Osteoblast (primary cell): ENCODE measurements around the gene SPNS3. TPM values are rescaled to one million over a fixed set of nuclear protein-coding genes. Genes with fewer than 3 reads are reported as not detected.

Source experiments
- DNase-seq: peaks from one replicate; pipeline ENCODE4 v3.0.0; 2011; ENCODE audit warnings: low spot score, mixed read lengths; ENCODE audit not compliant: insufficient read length; ENCODE audit errors: missing footprints
- H2AFZ ChIP-seq: 2 replicates; pipeline ENCODE4 v1.6.0; 2011; ENCODE audit warnings: mild to moderate bottlenecking, low read length
- H3K27ac ChIP-seq: 2 replicates; pipeline ENCODE4 v1.5.1; 2011; ENCODE audit warnings: mild to moderate bottlenecking, low read depth, low read length, moderate library complexity
- H3K27me3 ChIP-seq: 2 replicates; pipeline ENCODE4 v1.6.0; 2012; ENCODE audit warnings: mild to moderate bottlenecking, control low read depth, inconsistent platforms, low read length, moderate library complexity; ENCODE audit not compliant: insufficient read depth
- H3K36me3 ChIP-seq: 2 replicates; pipeline ENCODE4 v1.5.1; 2011; ENCODE audit warnings: mild to moderate bottlenecking, low read length, control low read depth, moderate library complexity; ENCODE audit not compliant: insufficient read depth
- H3K4me1 ChIP-seq: 2 replicates; pipeline ENCODE4 v1.5.1; 2011; ENCODE audit warnings: mild to moderate bottlenecking, low read length, control low read depth, moderate library complexity; ENCODE audit not compliant: insufficient read depth
- H3K4me2 ChIP-seq: 2 replicates; pipeline ENCODE4 v1.6.0; 2011; ENCODE audit warnings: mild to moderate bottlenecking, low read length; ENCODE audit not compliant: insufficient read depth
- H3K4me3 ChIP-seq: fragments of 200-600 bp; sonication (generic); 3 replicates; pipeline ENCODE4 v1.5.1; 2012; ENCODE audit warnings: mild to moderate bottlenecking, low read length, inconsistent platforms; ENCODE audit not compliant: insufficient read depth
- H3K79me2 ChIP-seq: 2 replicates; pipeline ENCODE4 v1.6.0; 2012; ENCODE audit warnings: mild to moderate bottlenecking, low read length, control low read depth, inconsistent platforms; ENCODE audit not compliant: insufficient read depth
- H3K9me3 ChIP-seq: 2 replicates; pipeline ENCODE4 v1.5.1; 2011; ENCODE audit warnings: low read depth, low read length, control low read depth
- H4K20me1 ChIP-seq: 2 replicates; pipeline ENCODE4 v1.6.0; 2012; ENCODE audit warnings: mild to moderate bottlenecking, low read length, control low read depth; ENCODE audit not compliant: insufficient read depth
- total RNA-seq: library from RNA; depleted of rRNA; stranded (reverse); fragments of >200 nt; gene quantifications from 2 replicates; pipeline ENCODE4 v1.2.3, GENCODE V29; 2012
- TF ChIP-seq, protein P1 (sequence below): IDR thresholded peaks from 2 replicates; pipeline ENCODE4 v1.5.1; 2011; ENCODE audit warnings: mild to moderate bottlenecking, low read depth, low read length, moderate library complexity; ENCODE audit errors: extremely low read depth

SPNS3 gene
- total RNA-seq, 1 donor, result not detected

DNA sequence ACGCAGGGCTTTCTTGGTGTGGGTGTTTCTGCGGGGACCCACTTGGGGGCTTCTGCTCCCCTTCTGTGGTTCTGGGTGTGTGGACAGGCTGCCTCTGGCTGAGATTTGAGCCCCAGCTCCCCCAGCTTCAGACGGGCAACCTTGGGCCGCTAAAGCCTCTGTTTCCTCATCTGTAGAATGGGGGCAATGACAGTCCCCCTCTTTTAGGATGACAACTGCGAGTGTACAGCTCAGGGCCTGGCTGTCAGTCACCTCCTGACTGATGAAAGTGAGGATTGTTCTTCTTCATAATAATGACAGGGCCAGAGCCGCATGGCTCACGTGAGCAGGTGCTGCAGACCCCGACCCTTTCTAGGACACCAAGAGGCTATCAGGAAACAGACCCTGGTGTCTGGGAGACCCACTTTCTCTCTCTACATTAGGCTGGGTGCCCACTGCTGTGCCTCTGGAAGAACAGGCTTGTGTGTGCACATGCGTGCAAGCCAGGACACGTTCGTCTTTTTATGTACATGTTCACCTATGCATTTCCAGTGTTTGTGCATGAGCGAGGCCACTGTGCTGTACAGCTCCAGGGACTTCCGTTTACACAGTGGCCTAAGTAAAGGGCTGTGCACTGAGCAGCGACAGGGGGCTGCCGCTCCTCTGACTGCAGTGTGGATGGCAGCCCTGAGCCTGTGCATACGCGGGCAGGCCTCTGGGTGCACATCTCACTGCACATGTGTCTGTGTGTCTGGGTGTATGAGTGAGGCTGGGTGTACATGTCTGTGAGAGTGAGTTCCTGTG, 4.6 kb downstream of the SPNS3 start:
- no peak for DNase-seq
- no peaks in the 10 kb centered on the region for H4K20me1 ChIP-seq
- H3K4me2 ChIP-seq, result no peak overlapping the region
- no peak overlapping the region for H2AFZ ChIP-seq
- H3K36me3 ChIP-seq, result no peaks in the 10 kb centered on the region
- H3K27me3 ChIP-seq, result peaks cover 25% of the 10 kb centered on the region
- no peak overlapping the region for H3K4me3 ChIP-seq
- TF ChIP-seq, protein P1, sequence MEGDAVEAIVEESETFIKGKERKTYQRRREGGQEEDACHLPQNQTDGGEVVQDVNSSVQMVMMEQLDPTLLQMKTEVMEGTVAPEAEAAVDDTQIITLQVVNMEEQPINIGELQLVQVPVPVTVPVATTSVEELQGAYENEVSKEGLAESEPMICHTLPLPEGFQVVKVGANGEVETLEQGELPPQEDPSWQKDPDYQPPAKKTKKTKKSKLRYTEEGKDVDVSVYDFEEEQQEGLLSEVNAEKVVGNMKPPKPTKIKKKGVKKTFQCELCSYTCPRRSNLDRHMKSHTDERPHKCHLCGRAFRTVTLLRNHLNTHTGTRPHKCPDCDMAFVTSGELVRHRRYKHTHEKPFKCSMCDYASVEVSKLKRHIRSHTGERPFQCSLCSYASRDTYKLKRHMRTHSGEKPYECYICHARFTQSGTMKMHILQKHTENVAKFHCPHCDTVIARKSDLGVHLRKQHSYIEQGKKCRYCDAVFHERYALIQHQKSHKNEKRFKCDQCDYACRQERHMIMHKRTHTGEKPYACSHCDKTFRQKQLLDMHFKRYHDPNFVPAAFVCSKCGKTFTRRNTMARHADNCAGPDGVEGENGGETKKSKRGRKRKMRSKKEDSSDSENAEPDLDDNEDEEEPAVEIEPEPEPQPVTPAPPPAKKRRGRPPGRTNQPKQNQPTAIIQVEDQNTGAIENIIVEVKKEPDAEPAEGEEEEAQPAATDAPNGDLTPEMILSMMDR, result no peak
- H3K4me1 ChIP-seq, result no peaks in the 10 kb centered on the region
- H3K9me3 ChIP-seq, result no peaks in the 10 kb centered on the region
- H3K27ac ChIP-seq, result no peak overlapping the region
- no peaks in the 10 kb centered on the region for H3K79me2 ChIP-seq

DNA sequence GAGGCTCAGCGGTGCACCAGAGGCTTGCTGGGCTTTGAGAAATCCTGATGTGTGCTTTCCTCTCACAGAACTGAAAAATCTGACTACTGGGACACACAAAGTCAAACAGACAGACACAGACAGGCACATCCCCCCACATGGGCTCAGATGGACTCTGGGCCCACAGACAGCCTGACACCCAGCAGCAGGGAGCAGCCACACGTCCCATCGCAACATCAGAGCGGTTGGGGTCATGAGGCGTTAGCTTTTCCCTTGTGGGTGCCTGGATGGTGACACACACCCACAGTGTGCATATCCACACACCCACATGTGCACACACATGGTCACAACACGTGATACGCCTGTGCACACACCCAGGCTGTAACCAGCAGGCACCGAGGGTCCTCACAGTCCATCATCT, 6.3 kb downstream of the SPNS3 start:
- H3K79me2 ChIP-seq, result no peaks in the 10 kb centered on the region
- no peaks in the 10 kb centered on the region for H3K9me3 ChIP-seq
- no peak overlapping the region for H3K4me2 ChIP-seq
- no peaks in the 10 kb centered on the region for H3K36me3 ChIP-seq
- no peak overlapping the region for H2AFZ ChIP-seq
- no peaks in the 10 kb centered on the region for H3K4me1 ChIP-seq
- no peak for DNase-seq
- no peak overlapping the region for H3K4me3 ChIP-seq
- TF ChIP-seq, protein P1, result no peak
- peaks cover 25% of the 10 kb centered on the region for H3K27me3 ChIP-seq
- no peak overlapping the region for H3K27ac ChIP-seq
- H4K20me1 ChIP-seq, result peaks cover 3% of the 10 kb centered on the region

DNA sequence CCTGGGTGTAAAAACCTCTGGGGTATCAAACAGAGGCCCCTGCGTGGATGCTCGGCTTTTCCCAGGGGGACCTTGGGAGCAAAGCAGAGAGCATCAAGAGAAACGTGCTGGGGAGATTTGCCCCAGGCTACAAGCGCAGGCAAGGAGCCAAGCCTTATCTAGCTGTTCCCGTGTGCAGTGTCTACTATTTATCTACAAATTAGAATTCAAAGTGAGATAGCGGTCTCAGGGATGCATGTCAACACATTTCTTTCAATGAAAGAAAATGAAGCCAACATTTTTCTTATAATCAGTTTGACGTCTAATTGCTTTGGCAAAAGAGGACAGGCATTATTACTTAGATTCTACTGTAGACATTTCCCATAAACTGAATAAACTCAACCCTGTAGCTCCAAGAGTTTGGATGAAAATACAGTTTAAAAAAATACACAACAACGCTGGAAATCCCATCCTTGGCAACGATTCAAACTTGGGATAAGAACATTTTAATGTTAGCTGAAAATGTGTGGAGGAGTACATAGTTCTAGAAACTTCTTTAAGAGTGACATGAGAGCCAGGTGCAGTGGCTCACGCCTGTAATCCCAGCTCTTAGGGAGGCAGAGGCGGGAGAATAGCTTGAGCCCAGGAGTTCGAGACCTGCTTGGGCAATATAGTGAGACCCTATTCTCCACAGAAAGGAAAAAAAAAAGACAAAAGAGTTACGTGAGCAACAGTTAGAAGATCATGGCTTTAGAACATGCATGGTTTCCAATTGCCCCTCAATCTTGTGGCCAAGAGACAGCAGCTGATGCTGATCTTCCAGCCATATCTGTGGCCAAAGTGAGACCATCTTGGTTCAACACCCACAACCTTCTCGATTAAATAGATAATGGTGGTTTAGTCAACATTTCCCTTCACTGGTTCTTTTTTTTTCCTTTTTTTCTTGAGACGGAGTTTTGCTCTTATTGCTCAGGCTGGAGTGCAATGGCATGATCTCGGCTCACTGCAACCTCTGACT, 7.2 kb downstream of the SPNS3 start:
- H3K36me3 ChIP-seq, result no peaks in the 10 kb centered on the region
- no peak overlapping the region for H3K27ac ChIP-seq
- no peak overlapping the region for H3K4me3 ChIP-seq
- H3K4me2 ChIP-seq, result no peak overlapping the region
- H4K20me1 ChIP-seq, result peaks cover 3% of the 10 kb centered on the region
- no peak for DNase-seq
- H3K79me2 ChIP-seq, result no peaks in the 10 kb centered on the region
- TF ChIP-seq, protein P1, result no peak
- no peak overlapping the region for H2AFZ ChIP-seq
- no peaks in the 10 kb centered on the region for H3K4me1 ChIP-seq
- no peaks in the 10 kb centered on the region for H3K9me3 ChIP-seq
- peaks cover 23% of the 10 kb centered on the region for H3K27me3 ChIP-seq

DNA sequence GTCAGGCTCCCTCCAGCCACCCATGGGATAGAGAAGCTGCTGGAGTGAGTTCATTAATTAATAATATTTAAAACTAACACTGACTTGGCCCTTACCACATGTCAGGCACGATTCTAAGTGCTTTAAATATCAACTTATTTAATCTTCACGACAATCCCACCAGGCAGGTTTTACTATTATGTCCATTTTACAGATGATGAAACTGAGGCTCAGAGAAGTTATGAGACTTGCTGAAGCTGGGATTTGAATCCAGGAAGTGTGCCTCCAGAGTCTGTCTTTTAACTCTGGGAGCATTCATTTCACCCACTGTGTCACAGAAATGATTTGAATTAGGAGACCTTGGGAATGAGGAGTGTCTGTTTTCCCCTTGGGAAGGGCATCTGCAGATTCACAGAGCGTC, 8.8 kb downstream of the SPNS3 start:
- H3K27me3 ChIP-seq, result peaks cover 21% of the 10 kb centered on the region
- H3K36me3 ChIP-seq, result no peaks in the 10 kb centered on the region
- no peak overlapping the region for H3K27ac ChIP-seq
- no peak overlapping the region for H2AFZ ChIP-seq
- H3K79me2 ChIP-seq, result no peaks in the 10 kb centered on the region
- H3K4me1 ChIP-seq, result no peaks in the 10 kb centered on the region
- H4K20me1 ChIP-seq, result peaks cover 3% of the 10 kb centered on the region
- H3K9me3 ChIP-seq, result no peaks in the 10 kb centered on the region
- TF ChIP-seq, protein P1, result no peak
- peak; percentile 75 for DNase-seq
- H3K4me2 ChIP-seq, result no peak overlapping the region
- no peak overlapping the region for H3K4me3 ChIP-seq
